OCI-LY1 (cell line): ENCODE measurements around the gene NEK6.

ENCODE experiments used
- CTCF ChIP-seq: fragments of 200-600 bp; sonication (generic), shearing (Covaris generic); IDR thresholded peaks from 2 replicates; pipeline ENCODE4 v1.5.1; 2017; ENCODE audit warnings: mild to moderate bottlenecking, antibody characterized with exemption, low read length, moderate library complexity, mixed read lengths
- EZH2 ChIP-seq: fragments of 200-600 bp; sonication (generic), shearing (Covaris generic); IDR thresholded peaks from 2 replicates; pipeline ENCODE4 v1.8.0; 2017; ENCODE audit warnings: borderline replicate concordance, mixed run types, mild to moderate bottlenecking, antibody characterized with exemption, low read length, moderate library complexity, mixed read lengths

DNA sequence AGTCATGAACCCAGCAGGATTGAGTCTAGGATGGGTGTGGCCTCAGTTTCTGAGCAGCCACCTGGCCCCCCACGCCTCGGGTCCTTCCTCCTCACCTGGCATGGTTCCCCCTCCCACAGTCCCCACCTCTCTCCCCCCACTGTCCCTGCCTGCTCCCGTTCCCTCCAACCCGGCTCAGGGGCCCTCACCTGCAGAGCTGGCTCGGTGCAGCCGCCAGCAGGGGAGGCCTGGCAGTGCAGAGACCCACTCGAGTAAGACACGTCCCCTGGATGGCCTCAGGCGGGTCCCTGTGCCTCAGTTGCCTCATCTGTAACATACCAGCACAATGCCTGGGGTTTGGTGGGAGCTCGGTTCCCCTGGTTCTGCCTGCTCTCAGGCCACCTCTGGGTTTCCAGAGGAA is 66.2 kb downstream of the NEK6 start:
- TF ChIP-seq CTCF (no peak), EZH2 (no peak)
